Osteoblast (primary cell): ENCODE data around the gene PLK1. TPM values are rescaled to one million over a fixed set of nuclear protein-coding genes. Genes with fewer than 3 reads are reported as not detected.

ENCODE experiments used
- DNase-seq: peaks from one replicate; pipeline ENCODE4 v3.0.0; 2011; ENCODE audit warnings: low spot score, mixed read lengths; ENCODE audit not compliant: insufficient read length; ENCODE audit errors: missing footprints
- H2AFZ ChIP-seq: 2 replicates; pipeline ENCODE4 v1.6.0; 2011; ENCODE audit warnings: mild to moderate bottlenecking, low read length
- H3K27ac ChIP-seq: 2 replicates; pipeline ENCODE4 v1.5.1; 2011; ENCODE audit warnings: mild to moderate bottlenecking, low read depth, low read length, moderate library complexity
- H3K27me3 ChIP-seq: 2 replicates; pipeline ENCODE4 v1.6.0; 2012; ENCODE audit warnings: mild to moderate bottlenecking, control low read depth, inconsistent platforms, low read length, moderate library complexity; ENCODE audit not compliant: insufficient read depth
- H3K36me3 ChIP-seq: 2 replicates; pipeline ENCODE4 v1.5.1; 2011; ENCODE audit warnings: mild to moderate bottlenecking, low read length, control low read depth, moderate library complexity; ENCODE audit not compliant: insufficient read depth
- H3K4me1 ChIP-seq: 2 replicates; pipeline ENCODE4 v1.5.1; 2011; ENCODE audit warnings: mild to moderate bottlenecking, low read length, control low read depth, moderate library complexity; ENCODE audit not compliant: insufficient read depth
- H3K4me2 ChIP-seq: 2 replicates; pipeline ENCODE4 v1.6.0; 2011; ENCODE audit warnings: mild to moderate bottlenecking, low read length; ENCODE audit not compliant: insufficient read depth
- H3K4me3 ChIP-seq: fragments of 200-600 bp; sonication (generic); 3 replicates; pipeline ENCODE4 v1.5.1; 2012; ENCODE audit warnings: mild to moderate bottlenecking, low read length, inconsistent platforms; ENCODE audit not compliant: insufficient read depth
- H3K79me2 ChIP-seq: 2 replicates; pipeline ENCODE4 v1.6.0; 2012; ENCODE audit warnings: mild to moderate bottlenecking, low read length, control low read depth, inconsistent platforms; ENCODE audit not compliant: insufficient read depth
- H3K9me3 ChIP-seq: 2 replicates; pipeline ENCODE4 v1.5.1; 2011; ENCODE audit warnings: low read depth, low read length, control low read depth
- H4K20me1 ChIP-seq: 2 replicates; pipeline ENCODE4 v1.6.0; 2012; ENCODE audit warnings: mild to moderate bottlenecking, low read length, control low read depth; ENCODE audit not compliant: insufficient read depth
- CTCF ChIP-seq: IDR thresholded peaks from 2 replicates; pipeline ENCODE4 v1.5.1; 2011; ENCODE audit warnings: mild to moderate bottlenecking, low read depth, low read length, moderate library complexity; ENCODE audit errors: extremely low read depth
- total RNA-seq: library from RNA; depleted of rRNA; stranded (reverse); fragments of >200 nt; gene quantifications from 2 replicates; pipeline ENCODE4 v1.2.3, GENCODE V29; 2012

The PLK1 gene
- total RNA-seq, 1 donor, result 2.2 TPM

GRCh38 chr16:23673971-23674614, 4.6 kb upstream of the PLK1 start:
- H2AFZ ChIP-seq, result no peak overlapping the region
- peaks cover 6% of the 10 kb centered on the region for H3K79me2 ChIP-seq
- peaks cover 19% of the 10 kb centered on the region for H4K20me1 ChIP-seq
- H3K9me3 ChIP-seq, result no peaks in the 10 kb centered on the region
- H3K4me1 ChIP-seq, result peaks cover 31% of the 10 kb centered on the region
- no peak for TF ChIP-seq CTCF
- peaks cover 19% of the 10 kb centered on the region for H3K36me3 ChIP-seq
- no peak overlapping the region for H3K4me3 ChIP-seq
- no peaks in the 10 kb centered on the region for H3K27me3 ChIP-seq
- H3K4me2 ChIP-seq, result no peak overlapping the region
- no peak overlapping the region for H3K27ac ChIP-seq
- peak; percentile 75 for DNase-seq

GRCh38 chr16:23676924-23677480, 1.7 kb upstream of the PLK1 start:
- Histone ChIP-seq H3K4me1 (peaks cover 42% of the 10 kb centered on the region), H3K9me3 (no peaks in the 10 kb centered on the region), H2AFZ (no peak overlapping the region), H4K20me1 (peaks cover 27% of the 10 kb centered on the region), H3K4me2 (no peak overlapping the region), H3K27me3 (no peaks in the 10 kb centered on the region), H3K27ac (peak overlapping the region; percentile 87), H3K79me2 (peaks cover 35% of the 10 kb centered on the region), H3K36me3 (peaks cover 25% of the 10 kb centered on the region), H3K4me3 (no peak overlapping the region)
- no peak for TF ChIP-seq CTCF
- peak; percentile 57 for DNase-seq

- Histone ChIP-seq H3K79me2 (peaks cover 50% of the 10 kb centered on the region), H3K4me1 (peaks cover 42% of the 10 kb centered on the region), H3K4me2 (peak overlapping the region; percentile 85), H3K36me3 (peaks cover 39% of the 10 kb centered on the region), H4K20me1 (peaks cover 27% of the 10 kb centered on the region), H3K4me3 (peak overlapping the region; percentile 75), H2AFZ (peak overlapping the region; percentile 24), H3K9me3 (no peaks in the 10 kb centered on the region), H3K27me3 (no peaks in the 10 kb centered on the region), H3K27ac (peak overlapping the region; percentile 87)
- TF ChIP-seq CTCF, result no peak
- peak; percentile 68 for DNase-seq
Measured at GRCh38 chr16:23679274-23679985, 741 bp downstream of the PLK1 start.

GRCh38 chr16:23679986-23680336, 1.3 kb downstream of the PLK1 start:
- H3K36me3 ChIP-seq, result peaks cover 42% of the 10 kb centered on the region
- peak overlapping the region; percentile 87 for H3K27ac ChIP-seq
- peak overlapping the region; percentile 85 for H3K4me2 ChIP-seq
- TF ChIP-seq CTCF, result no peak
- no peak overlapping the region for H2AFZ ChIP-seq
- H3K79me2 ChIP-seq, result peaks cover 50% of the 10 kb centered on the region
- H3K27me3 ChIP-seq, result no peaks in the 10 kb centered on the region
- H3K4me1 ChIP-seq, result peaks cover 42% of the 10 kb centered on the region
- no peaks in the 10 kb centered on the region for H3K9me3 ChIP-seq
- no peak for DNase-seq
- peaks cover 27% of the 10 kb centered on the region for H4K20me1 ChIP-seq
- peak overlapping the region; percentile 75 for H3K4me3 ChIP-seq
